Activated CD8-positive, alpha-beta memory T cell treated with anti-CD3 and anti-CD28 coated beads for 24 hours (primary cell): ENCODE results near the gene WDR11.

Experiments used
- DNase-seq: peaks from one replicate; pipeline ENCODE4 v3.0.0-alpha.2; 2020

The WDR11 gene

GRCh38 chr10:120945182-120945581, 94.0 kb downstream of the WDR11 start:
- no peak for DNase-seq

- no peak for DNase-seq
Measured at GRCh38 chr10:120945801-120946302, 94.7 kb downstream of the WDR11 start.

- DNase-seq = no peak
Measured at GRCh38 chr10:120946497-120946896, 95.3 kb downstream of the WDR11 start.

- peak; percentile 83 for DNase-seq
Measured at GRCh38 chr10:120948889-120949608, 97.9 kb downstream of the WDR11 start.

GRCh38 chr10:120949609-120950031, 98.5 kb downstream of the WDR11 start:
- DNase-seq = no peak

- no peak for DNase-seq
Measured at GRCh38 chr10:120950051-120950561, 98.9 kb downstream of the WDR11 start.

- DNase-seq = no peak
Measured at GRCh38 chr10:120951288-120951687, 100.1 kb downstream of the WDR11 start.

- DNase-seq = no peak
Measured at GRCh38 chr10:120953897-120954296, 102.7 kb downstream of the WDR11 start.
